RWPE1 (cell line): ENCODE data around the gene LCMT2.

Experiments
- CTCF ChIA-PET: fragments of 350-600 bp; sonication (Branson Sonifier 250); formaldehyde crosslinking; extraction: SDS; loops from one replicate; lab custom pipeline; 2021; lab: Yijun Ruan, JAX
- POLR2A ChIA-PET: fragments of 400-600 bp; formaldehyde crosslinking; extraction: SDS; loops from one replicate; lab custom pipeline; 2020; ENCODE audit warnings: antibody characterized with exemption; ENCODE audit not compliant: low non-redundant PET; lab: Yijun Ruan, JAX
- DNase-seq: peaks from one replicate; pipeline ENCODE4 v3.0.0; 2012; ENCODE audit warnings: low spot score
- H3K27ac ChIP-seq: fragments of 450-650 bp; 2 replicates; pipeline ENCODE4 v1.5.1; 2017
- TF ChIP-seq, protein P1 (sequence below): fragments of 450-650 bp; conservative IDR thresholded peaks from 2 replicates; pipeline ENCODE4 v1.5.1; 2017; ENCODE audit warnings: low read depth, mild to moderate bottlenecking

The LCMT2 gene

DNA sequence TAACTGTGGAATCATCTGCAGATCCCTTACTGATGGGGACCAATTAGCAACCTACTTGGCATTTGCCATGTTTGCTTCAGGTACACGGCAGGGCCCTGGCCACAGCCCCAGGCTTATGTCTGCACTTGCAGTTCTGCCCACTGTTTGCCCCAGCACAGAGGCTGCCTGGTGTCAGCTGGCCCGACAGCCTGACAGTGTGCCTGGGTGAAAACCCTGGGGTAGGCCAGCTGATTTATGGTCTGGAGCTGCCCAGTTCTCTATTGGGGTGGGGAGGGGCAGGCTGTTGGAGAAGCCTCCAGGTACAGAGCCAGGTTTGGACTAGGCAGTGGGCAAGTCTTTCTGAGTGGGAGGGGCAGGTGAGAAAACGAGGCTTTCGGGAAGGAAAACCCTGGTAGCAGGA is 52.5 kb downstream of the LCMT2 start:
- ChIA-PET CTCF (interaction anchor here (0.6 to 1.3 kb wide), 2 partner anchors 8 to 42 kb away, joined by 4 read pairs; no protein-coding TSS in a partner anchor), POLR2A (no interaction called here)
- H3K27ac ChIP-seq = no peak overlapping the region
- TF ChIP-seq, protein P1, sequence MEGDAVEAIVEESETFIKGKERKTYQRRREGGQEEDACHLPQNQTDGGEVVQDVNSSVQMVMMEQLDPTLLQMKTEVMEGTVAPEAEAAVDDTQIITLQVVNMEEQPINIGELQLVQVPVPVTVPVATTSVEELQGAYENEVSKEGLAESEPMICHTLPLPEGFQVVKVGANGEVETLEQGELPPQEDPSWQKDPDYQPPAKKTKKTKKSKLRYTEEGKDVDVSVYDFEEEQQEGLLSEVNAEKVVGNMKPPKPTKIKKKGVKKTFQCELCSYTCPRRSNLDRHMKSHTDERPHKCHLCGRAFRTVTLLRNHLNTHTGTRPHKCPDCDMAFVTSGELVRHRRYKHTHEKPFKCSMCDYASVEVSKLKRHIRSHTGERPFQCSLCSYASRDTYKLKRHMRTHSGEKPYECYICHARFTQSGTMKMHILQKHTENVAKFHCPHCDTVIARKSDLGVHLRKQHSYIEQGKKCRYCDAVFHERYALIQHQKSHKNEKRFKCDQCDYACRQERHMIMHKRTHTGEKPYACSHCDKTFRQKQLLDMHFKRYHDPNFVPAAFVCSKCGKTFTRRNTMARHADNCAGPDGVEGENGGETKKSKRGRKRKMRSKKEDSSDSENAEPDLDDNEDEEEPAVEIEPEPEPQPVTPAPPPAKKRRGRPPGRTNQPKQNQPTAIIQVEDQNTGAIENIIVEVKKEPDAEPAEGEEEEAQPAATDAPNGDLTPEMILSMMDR = no peak
- no peak for DNase-seq

DNA sequence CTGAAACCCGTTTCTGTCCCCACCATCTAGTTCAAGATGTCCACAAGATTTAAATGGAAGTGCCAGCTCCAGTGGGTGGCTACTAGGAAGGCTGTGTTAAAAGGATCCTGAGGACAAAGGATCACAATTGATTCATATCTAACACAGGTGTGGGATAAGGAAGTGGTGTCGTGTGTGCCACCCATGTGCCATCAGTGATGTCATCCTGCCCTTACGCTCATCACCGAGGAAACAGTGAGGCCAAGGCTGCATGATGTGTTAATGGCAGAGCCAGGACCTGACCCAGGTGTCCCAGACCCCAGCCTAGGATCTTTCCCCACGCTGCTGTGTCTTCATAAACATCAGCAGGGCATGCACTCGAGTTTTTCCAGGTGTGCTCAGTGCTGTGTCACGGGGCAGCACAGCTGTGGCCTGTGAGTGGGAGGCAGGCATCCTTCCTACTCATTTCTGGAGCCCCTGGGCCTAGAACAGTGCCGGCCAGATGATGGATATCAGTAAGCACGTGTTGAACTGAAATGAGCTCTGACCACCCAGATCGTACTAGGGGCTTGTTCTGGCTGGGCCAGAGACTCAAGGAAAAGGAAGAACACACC is 53.0 kb downstream of the LCMT2 start:
- no peak overlapping the region for H3K27ac ChIP-seq
- CTCF ChIA-PET = interaction anchor here (0.6 to 1.3 kb wide), 2 partner anchors 8 to 42 kb away, joined by 4 read pairs; no protein-coding TSS in a partner anchor
- TF ChIP-seq, protein P1 = no peak
- no peak for DNase-seq
- POLR2A ChIA-PET = no interaction called here

DNA sequence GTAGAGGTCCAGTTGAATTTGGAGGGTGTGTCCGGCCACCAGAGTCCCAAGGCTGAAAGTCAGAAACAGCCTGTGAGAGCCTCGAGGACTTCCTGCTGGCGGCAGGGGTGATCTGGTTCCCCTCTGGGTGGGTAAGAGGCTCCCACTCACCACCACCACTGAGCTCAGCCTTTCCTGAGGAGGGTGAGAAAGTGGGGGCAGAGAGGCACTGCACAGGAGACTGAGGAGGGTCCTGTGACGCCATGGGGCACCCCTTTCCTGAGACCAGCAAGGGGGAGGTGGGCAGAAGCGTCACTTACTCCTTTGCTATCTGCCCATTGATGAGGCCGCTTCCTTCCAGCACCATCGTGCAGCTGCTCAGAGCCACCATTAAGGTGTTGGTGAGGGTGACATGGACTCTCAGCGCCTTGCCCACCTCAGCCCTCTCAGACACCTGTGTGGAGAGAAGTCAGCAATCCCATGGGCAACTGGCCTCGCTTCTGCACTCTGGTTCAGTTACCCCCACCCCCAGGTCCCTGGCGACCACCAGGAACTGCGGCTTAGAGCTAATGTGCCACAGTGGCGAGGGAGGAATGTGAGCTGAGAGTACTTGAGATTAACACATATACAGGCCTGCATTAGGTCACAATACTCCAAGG is 53.7 kb downstream of the LCMT2 start:
- TF ChIP-seq, protein P1 = no peak
- POLR2A ChIA-PET = interaction anchor here (0.6 kb wide), 1 partner anchor 23 kb away, joined by 4 read pairs; no protein-coding TSS in a partner anchor
- no peak for DNase-seq
- H3K27ac ChIP-seq = no peak overlapping the region
- CTCF ChIA-PET = interaction anchor here (0.6 to 1.5 kb wide), 4 partner anchors 9 to 108 kb away, joined by 3 to 7 read pairs (median 4); no protein-coding TSS in a partner anchor

DNA sequence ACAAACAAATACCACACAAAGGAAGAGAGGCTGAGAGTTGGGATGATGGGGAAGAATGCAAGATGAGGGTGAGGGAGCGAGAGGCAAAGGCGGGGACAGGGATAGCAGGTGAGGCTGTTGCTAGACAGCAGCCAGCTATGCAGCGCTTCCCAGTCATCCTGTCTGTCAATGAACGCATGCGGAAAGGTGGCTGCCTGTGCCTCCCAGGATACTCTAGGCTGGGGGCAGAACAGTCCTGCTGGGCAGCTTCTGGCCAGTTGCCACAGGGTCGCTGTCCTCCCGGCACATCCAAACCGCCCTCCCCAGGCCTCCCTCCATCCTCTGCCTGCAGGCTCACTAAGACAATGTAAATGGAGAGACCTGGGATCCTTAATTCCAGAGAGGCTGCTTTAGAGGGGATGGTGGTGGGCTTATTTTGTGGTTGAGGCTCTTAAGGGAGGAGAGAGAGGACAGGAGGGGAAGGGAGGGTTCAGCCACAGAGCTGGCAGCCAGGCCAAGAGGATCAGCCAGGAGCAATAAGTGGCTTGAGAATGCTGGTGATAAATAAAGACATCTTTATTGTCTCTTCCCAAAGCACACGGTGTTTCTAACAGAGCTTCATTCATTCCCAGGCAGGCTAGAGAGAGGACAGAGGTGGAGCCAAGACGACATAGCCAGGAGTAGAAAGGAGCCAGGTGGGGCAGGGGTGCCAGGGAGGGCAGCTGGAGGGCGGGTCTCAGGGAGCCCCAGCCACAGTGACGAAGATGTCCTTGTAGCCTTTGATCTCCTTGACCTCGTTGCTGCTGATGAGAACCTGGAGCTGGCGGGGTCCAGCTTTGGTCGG is 54.4 kb downstream of the LCMT2 start:
- TF ChIP-seq, protein P1 = no peak
- POLR2A ChIA-PET = no interaction called here
- no peak for DNase-seq
- H3K27ac ChIP-seq = no peak overlapping the region
- CTCF ChIA-PET = interaction anchor here (0.6 to 2.3 kb wide), 4 partner anchors 10 to 107 kb away, joined by 3 to 9 read pairs (median 6); no protein-coding TSS in a partner anchor

DNA sequence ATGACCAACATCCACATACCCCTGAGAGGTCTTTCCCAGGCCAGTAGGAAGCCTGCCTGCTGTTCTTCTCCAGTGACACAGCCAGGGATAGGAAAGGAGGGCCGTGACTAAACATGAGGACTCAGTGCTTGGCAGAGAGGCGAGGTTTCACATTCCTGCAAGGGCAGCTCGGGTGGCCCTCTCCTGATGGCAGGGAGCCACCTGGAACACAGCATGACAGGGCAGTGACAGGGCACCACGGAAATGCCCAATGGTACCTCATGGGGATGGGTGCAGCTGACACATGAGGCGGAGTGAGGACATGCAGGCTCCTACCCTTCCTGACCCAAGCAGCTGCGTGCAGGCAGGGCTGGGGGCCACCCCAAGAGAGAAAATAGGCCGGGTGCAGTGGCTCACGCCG is 56.2 kb downstream of the LCMT2 start:
- no peak overlapping the region for H3K27ac ChIP-seq
- TF ChIP-seq, protein P1 = no peak
- POLR2A ChIA-PET = no interaction called here
- no peak for DNase-seq
- CTCF ChIA-PET = interaction anchor here (0.6 to 2.3 kb wide), 3 partner anchors 11 to 864 kb away, joined by 5 to 9 read pairs (median 6); no protein-coding TSS in a partner anchor
